ENCODE results near the gene PPM1M.

PPM1M gene
- total RNA-seq, result 42.2 reads per million, percentile 65 among the genes with 10 or more reads in this experiment

DNA sequence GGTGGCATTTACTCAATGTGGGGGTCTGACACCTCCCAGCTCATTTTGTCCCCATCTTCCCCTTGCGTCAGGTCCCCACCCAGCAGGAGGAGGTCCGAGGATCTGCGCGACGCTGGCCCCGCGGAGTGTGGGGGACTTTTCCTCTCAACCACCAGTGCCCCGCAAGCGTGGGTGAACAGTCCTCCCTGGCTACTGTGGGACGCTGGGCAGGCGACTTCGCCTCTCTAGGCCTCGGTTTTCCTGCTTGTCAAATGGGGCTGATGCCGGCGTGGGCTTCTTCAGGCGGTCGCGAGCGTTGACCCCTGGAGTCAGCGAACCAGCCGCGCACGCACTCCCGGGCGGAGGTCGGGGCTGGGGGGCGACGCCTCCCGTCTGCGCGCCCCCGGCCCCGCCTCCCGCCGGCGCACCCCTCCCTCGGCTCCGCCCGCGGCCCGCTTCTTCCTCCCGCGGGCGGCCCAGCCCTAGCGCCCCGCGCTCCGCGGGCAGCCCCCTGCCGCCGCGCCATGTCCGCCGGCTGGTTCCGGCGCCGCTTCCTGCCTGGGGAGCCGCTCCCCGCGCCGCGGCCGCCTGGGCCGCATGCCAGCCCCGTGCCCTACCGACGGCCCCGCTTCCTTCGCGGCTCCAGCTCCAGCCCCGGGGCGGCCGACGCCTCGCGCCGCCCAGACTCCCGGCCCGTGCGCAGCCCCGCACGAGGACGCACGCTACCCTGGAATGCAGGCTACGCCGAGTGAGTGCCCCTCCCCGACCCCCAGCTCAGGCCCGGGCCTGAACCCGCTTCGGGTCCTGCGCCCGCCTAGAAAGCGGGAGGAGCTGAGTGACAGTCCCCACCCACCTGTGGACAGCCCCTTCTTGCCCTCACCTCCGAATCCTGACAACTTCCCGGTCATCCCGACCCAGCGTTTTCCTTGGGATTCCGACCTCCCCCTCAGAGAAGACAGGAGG, at the start of gene PPM1M:
Gene PPM1M, plus strand, starts transcription at position 438 of the 942 bp plus-strand sequence. Its CDS starts 66 bp downstream, at position 504.
- DNase-seq, result peak; percentile 53

GRCh38 chr3:52195823-52196331, 49.7 kb upstream of the PPM1M start:
- DNase-seq, result no peak

- DNase-seq, result no peak
These were observed 48.6 kb upstream of the PPM1M start for GRCh38 chr3:52196977-52197376.

DNA sequence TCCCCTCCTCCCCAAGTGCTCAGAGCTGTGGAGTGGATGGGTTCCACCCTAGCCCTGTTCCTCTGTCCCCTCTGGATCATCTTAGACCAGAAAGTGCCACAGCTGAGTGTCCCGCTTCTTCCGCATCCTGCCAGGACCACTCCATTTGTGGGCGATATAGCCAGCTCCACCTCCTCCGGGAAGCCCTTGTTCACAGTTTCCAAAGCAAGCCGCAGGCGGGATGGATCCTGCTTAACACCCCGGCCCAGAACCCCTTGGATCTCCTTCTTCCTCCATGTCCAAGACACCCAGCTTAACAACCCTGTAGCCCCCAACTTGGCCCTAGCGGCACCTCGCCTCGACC, 48.1 kb upstream of the PPM1M start:
- DNase-seq, result no peak

GRCh38 chr3:52197842-52198625, 47.5 kb upstream of the PPM1M start, which contains the start of gene ALAS1:
ALAS1 (plus strand) TSS chr3:52198160; CDS start chr3:52199242, 1,082 bp downstream.
- peak; percentile 92 for DNase-seq

DNA sequence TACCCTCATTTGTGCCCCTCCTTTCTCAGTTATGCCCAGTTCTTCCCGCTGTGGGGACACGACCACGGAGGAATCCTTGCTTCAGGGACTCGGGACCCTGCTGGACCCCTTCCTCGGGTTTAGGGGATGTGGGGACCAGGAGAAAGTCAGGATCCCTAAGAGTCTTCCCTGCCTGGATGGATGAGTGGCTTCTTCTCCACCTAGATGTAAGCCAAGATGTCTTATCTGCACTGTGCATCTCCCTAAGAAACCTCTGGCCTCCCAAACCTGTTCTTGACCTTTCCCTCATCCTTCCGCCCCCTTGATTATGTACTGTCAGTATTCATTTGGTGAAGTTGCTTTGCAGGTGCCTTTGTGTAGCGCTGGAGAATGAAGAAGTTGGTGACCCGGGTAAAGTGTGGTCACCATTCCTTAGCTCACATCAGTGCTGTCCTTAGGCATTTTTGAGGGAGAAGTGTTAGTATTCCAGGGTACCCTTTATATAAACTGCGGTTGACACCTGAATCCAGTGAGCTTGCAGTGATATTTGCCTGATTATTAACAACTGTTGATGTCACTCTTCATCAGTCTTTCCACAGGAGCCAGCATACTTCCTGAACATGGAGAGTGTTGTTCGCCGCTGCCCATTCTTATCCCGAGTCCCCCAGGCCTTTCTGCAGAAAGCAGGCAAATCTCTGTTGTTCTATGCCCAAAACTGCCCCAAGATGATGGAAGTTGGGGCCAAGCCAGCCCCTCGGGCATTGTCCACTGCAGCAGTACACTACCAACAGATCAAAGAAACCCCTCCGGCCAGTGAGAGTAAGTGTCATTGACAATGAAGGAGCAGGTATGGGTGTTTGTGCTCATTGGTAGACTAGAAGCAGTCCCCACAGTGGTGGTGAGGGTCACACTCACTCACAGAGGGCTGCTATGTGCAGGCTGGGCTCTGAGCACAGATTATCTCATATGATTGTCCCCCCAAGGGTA, 46.6 kb upstream of the PPM1M start:
- no peak for DNase-seq

GRCh38 chr3:52200981-52201679, 44.4 kb upstream of the PPM1M start:
- DNase-seq, result no peak

- no peak for DNase-seq
These were observed 43.0 kb upstream of the PPM1M start for GRCh38 chr3:52202384-52203077.

DNA sequence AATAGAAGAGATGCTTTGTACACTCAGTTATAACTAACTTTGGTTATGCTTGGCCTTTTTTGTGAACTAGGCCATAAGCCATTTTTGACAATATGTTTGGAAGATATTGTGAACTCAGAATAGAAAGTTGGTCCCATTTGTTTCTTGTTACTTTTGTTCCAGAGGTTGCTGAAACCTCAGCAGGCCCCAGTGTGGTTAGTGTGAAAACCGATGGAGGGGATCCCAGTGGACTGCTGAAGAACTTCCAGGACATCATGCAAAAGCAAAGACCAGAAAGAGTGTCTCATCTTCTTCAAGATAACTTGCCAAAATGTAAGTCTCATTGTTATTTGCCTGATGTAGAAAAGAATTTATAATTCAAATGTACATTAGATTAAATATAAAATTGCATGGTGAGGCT, 41.9 kb upstream of the PPM1M start:
- DNase-seq, result no peak

- DNase-seq, result no peak
These were observed 41.1 kb upstream of the PPM1M start for GRCh38 chr3:52204337-52205073.

- no peak for DNase-seq
These were observed 39.7 kb upstream of the PPM1M start for GRCh38 chr3:52205727-52206372.

GRCh38 chr3:52208556-52208955, 37.0 kb upstream of the PPM1M start:
- DNase-seq, result no peak

- DNase-seq, result no peak
These were observed 35.5 kb upstream of the PPM1M start for GRCh38 chr3:52210037-52210436.

- DNase-seq, result no peak
These were observed 35.0 kb upstream of the PPM1M start for GRCh38 chr3:52210550-52211046.

- DNase-seq, result no peak
These were observed 34.2 kb upstream of the PPM1M start for GRCh38 chr3:52211268-52211891.

DNA sequence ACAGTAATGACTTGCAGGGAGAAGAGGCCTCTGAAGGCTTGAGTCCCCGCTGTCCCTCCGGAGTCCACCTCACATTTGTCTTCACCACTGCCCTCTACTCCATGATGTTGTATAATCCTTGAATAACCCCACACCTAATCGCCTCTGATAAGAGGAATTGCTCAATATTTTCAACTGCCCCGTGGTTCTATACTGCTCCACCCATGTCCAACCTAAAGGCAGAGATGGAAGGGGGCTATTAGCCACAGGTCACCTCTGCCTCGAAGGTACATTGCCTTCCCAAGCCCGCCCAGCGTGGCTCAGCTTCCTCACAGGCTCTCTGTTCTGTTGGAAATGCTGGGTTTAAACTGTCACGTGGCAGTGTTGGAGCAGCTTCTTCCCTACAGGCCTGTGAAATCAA, 32.6 kb upstream of the PPM1M start:
- no peak for DNase-seq

GRCh38 chr3:52213901-52214300, 31.7 kb upstream of the PPM1M start:
- DNase-seq, result no peak

GRCh38 chr3:52215351-52215750, 30.2 kb upstream of the PPM1M start:
- DNase-seq, result no peak
